Measurements from ENCODE around the gene SKAP1. TPM values are rescaled to one million over a fixed set of nuclear protein-coding genes. Genes with fewer than 3 reads are reported as not detected.
"Not testable (repeated sequence)": the region's sequence is repeated elsewhere in the genome, so short reads cannot be mapped to it uniquely, and the experiment has no call there.

Gene SKAP1
- total and polyA plus RNA-seq, 5 donors, result 0.38 to 0.77 (median 0.54) TPM; not detected in 1

- intact Hi-C loops (cut with DNase I), result no loop called here
- Histone ChIP-seq H3K4me1 (ENCODE audit: control insufficient read depth, insufficient read depth, low read length) (no peaks in the 10 kb centered on the region), H3K27ac (ENCODE audit: low read length) (no peak overlapping the region), H3K27me3 (ENCODE audit: control insufficient read depth, insufficient read depth) (no peaks in the 10 kb centered on the region), H3K9me3 (ENCODE audit: control insufficient read depth, low read length) (no peaks in the 10 kb centered on the region), H3K4me3 (ENCODE audit: low read length) (no peak overlapping the region)
- ATAC-seq (no peak), DNase-seq (no peak)
- 56% methylated on average over 7 of the region's 7 CpGs for WGBS
These were observed 134.4 kb downstream of the SKAP1 start for GRCh38 chr17:48295362-48296288.

DNA sequence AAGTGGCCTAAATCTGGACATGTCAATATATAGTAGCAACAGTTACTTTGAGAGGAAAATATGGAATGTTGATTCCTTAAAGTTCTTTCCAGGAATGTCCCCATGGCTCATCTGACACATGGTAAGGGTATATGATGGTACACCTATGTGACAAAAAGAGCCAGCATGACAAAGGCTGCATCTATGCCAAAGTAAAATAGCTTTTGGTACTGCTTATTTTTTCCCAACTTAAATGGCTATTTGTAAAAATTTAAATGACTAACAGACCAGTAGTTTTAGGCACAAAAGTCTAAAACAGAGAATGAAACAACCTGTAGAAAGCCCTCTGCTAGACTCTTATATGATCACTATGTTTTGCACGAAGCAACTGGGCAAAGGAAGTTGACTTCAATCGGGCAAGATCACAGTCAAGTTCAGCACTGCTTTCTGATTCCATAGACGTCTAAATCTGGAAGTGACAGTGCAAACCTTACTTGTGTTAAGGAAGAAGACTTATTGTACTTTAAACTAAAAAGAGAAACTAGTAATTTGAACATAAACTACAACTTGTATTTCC, 135.1 kb downstream of the SKAP1 start:
- DNase-seq (no peak), ATAC-seq (no peak)
- Histone ChIP-seq H3K27me3 (ENCODE audit: control insufficient read depth, insufficient read depth) (no peaks in the 10 kb centered on the region), H3K4me3 (ENCODE audit: low read length) (no peak overlapping the region), H3K4me1 (ENCODE audit: control insufficient read depth, insufficient read depth, low read length) (no peaks in the 10 kb centered on the region), H3K27ac (ENCODE audit: low read length) (no peak overlapping the region), H3K9me3 (ENCODE audit: control insufficient read depth, low read length) (no peaks in the 10 kb centered on the region)
- 31% methylated on average over 3 of the region's 3 CpGs for WGBS
- intact Hi-C loops (cut with DNase I), result no loop called here

DNA sequence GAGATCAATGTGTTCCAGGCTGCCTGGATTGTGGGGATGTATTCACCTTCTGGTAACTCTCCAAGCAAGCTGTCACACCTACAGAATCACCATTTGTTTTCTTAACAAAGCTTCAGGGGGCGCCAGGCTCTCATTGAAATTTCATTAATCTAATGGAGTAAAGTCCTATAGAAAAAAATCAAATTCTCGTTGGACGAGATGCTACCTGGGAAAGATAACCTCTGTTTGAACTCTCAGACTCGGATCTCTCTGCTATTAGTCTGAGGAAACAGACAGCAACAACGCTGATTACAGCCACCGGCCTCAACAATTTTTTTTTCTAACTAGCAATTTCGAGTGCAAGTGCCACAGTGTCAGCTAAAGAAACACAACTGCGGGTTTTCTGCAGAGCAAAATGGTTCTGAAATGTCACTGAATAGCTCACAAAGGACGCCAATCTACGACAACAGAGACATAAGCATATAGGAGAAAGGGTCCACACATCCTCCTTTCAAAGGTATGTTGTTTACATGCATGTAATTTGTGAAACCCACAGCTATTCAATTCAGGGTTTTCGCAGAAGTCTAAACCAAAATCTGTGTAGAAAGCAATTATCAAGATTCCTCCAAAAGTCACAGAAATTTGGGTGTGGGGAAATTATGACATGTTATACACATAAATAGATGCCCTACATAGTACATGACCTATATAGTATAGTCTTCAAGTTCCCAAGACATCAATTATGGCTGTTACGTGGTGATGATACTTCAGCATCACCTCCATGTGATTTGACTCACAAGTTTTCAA, 135.8 kb downstream of the SKAP1 start:
- intact Hi-C loops (cut with DNase I), result no loop called here
- Histone ChIP-seq H3K4me1 (ENCODE audit: control insufficient read depth, insufficient read depth, low read length) (no peaks in the 10 kb centered on the region), H3K27me3 (ENCODE audit: control insufficient read depth, insufficient read depth) (no peaks in the 10 kb centered on the region), H3K4me3 (ENCODE audit: low read length) (no peak overlapping the region), H3K27ac (ENCODE audit: low read length) (no peak overlapping the region), H3K9me3 (ENCODE audit: control insufficient read depth, low read length) (no peaks in the 10 kb centered on the region)
- 57% methylated on average over 12 of the region's 12 CpGs for WGBS
- no peak for DNase-seq
- no peak for ATAC-seq

DNA sequence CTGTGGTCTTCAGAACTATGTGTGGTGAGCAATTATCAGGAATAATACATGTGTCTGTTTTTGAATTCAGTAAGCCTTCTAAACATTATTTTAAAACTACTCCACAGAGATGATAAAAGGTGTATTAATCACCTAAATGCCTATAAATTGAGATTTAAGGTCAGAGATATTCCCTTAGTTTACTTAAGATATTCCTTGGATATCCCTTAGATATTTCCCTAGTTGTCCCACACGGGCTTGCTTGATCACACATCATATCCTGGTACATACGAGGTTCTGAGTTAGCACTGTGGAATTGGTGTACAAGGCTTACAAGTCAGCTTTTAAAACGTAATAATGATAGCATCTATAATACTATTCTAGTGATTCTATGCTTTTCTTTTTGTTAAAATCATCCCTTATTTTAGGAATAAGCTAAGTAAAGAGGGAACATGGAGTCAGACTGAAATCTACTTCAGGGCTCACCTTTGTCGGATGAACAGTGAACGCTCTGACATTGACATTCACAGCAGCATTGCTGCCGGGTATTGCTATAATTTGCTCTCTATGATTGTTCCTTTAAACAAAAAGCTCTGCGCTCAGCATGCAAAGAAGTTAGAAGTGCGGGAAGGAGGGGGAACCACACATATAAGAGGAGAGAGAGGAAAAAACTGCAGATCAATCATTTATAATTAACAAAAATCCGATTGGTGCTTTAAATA, 136.5 kb downstream of the SKAP1 start:
- 70% methylated on average over 9 of the region's 9 CpGs for WGBS
- H3K4me3 ChIP-seq (ENCODE audit: low read length), result no peak overlapping the region
- DNase-seq (no peak), ATAC-seq (no peak)
- no peaks in the 10 kb centered on the region for H3K4me1 ChIP-seq (ENCODE audit: control insufficient read depth, insufficient read depth, low read length)
- intact Hi-C loops (cut with DNase I), result no loop called here
- H3K9me3 ChIP-seq (ENCODE audit: control insufficient read depth, low read length), result no peaks in the 10 kb centered on the region
- H3K27ac ChIP-seq (ENCODE audit: low read length), result no peak overlapping the region
- no peaks in the 10 kb centered on the region for H3K27me3 ChIP-seq (ENCODE audit: control insufficient read depth, insufficient read depth)

DNA sequence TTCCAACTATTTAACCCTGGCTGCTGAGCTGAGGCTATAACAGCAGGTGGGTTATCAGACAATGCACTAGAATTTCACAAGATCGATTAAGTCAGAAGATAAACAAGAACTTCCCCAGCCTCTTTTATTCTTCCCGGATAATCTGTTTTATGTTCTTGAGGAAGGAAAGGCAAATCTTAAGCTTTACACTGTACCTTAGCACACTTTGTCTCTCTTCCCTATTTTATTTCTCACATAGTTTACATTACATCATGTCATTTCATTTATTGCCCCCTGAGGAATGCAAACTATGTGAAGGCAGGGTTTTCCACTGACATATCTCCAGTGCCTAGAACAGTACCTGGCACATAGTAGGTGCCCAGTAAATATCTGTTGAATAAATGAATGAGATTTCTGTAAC, 139.6 kb downstream of the SKAP1 start:
- Histone ChIP-seq H3K4me1 (ENCODE audit: control insufficient read depth, insufficient read depth, low read length) (no peaks in the 10 kb centered on the region), H3K27ac (ENCODE audit: low read length) (no peak overlapping the region), H3K9me3 (ENCODE audit: control insufficient read depth, low read length) (no peaks in the 10 kb centered on the region), H3K4me3 (ENCODE audit: low read length) (no peak overlapping the region), H3K27me3 (ENCODE audit: control insufficient read depth, insufficient read depth) (no peaks in the 10 kb centered on the region)
- 62% methylated on average over 2 of the region's 2 CpGs for WGBS
- no peak for ATAC-seq
- intact Hi-C loops (cut with DNase I), result no loop called here
- DNase-seq, result no peak

DNA sequence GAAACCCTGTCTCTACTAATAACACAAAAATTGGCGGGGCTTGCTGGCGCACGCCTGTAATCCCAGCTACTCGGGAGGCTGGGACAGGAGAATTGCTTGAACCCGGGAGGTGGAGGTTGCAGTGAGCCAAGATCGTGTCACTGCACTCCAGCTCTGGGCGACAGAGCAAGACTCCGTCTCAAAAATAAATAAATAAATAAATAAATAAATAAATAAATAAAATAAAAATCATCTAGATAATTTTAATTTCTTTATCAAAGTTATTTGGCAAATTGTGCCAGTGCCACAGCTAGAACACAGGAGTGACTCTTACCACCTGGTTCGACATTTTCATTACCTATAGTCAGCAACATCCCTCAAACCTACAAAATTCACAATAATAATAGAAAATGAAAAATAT, 143.1 kb downstream of the SKAP1 start:
- H3K27me3 ChIP-seq (ENCODE audit: control insufficient read depth, insufficient read depth), result not testable (repeated sequence)

GRCh38 chr17:48285614-48286013, 144.4 kb downstream of the SKAP1 start:
- H3K4me1 ChIP-seq (ENCODE audit: control insufficient read depth, insufficient read depth, low read length), result no peaks in the 10 kb centered on the region
- intact Hi-C loops (cut with DNase I), result no loop called here
- no peaks in the 10 kb centered on the region for H3K27me3 ChIP-seq (ENCODE audit: control insufficient read depth, insufficient read depth)
- no peak overlapping the region for H3K27ac ChIP-seq (ENCODE audit: low read length)
- H3K9me3 ChIP-seq (ENCODE audit: control insufficient read depth, low read length), result no peaks in the 10 kb centered on the region
- no peak overlapping the region for H3K4me3 ChIP-seq (ENCODE audit: low read length)
- ATAC-seq, result no peak
- no peak for DNase-seq

More for the DNA sequence above, 143.1 kb downstream of the SKAP1 start:
- intact Hi-C loops (cut with DNase I); H3K9me3 ChIP-seq (ENCODE audit: control insufficient read depth, low read length); ATAC-seq; DNase-seq; H3K4me3 ChIP-seq (ENCODE audit: low read length); H3K4me1 ChIP-seq (ENCODE audit: control insufficient read depth, insufficient read depth, low read length); H3K27ac ChIP-seq (ENCODE audit: low read length): not testable (repeated sequence)
- 94% methylated on average over 9 of the region's 9 CpGs for WGBS

GRCh38 chr17:48283907-48284306, 146.1 kb downstream of the SKAP1 start:
- ATAC-seq (no peak), DNase-seq (no peak)
- H3K4me3 ChIP-seq (ENCODE audit: low read length), result no peak overlapping the region
- H3K27ac ChIP-seq (ENCODE audit: low read length), result no peak overlapping the region
- no peaks in the 10 kb centered on the region for H3K27me3 ChIP-seq (ENCODE audit: control insufficient read depth, insufficient read depth)
- H3K4me1 ChIP-seq (ENCODE audit: control insufficient read depth, insufficient read depth, low read length), result no peaks in the 10 kb centered on the region
- intact Hi-C loops (cut with DNase I), result no loop called here
- no peaks in the 10 kb centered on the region for H3K9me3 ChIP-seq (ENCODE audit: control insufficient read depth, low read length)
- WGBS, result 48% methylated on average over 1 of the region's 1 CpG

DNA sequence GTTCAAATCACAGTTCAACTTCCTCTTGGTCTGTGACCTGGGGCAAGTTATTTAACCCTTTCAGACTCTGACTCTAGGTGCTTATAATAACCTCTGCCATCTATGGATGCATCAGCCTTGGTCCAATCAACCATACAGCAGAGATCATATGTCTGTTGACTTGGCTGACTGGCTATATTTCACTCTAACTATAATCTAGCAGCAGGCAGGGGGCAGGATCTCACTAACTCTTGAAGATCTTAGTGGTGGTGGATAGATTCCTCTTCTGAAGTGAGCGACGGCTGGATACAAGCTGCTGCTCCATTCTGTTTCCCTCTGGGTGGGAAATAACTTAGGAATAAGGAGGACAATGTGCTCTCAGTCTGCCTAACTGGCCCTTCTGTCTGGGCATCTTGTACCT, 146.6 kb downstream of the SKAP1 start:
- H3K27me3 ChIP-seq (ENCODE audit: control insufficient read depth, insufficient read depth), result no peaks in the 10 kb centered on the region
- intact Hi-C loops (cut with DNase I), result no loop called here

GRCh38 chr17:48282303-48282702, 147.7 kb downstream of the SKAP1 start:
- Histone ChIP-seq H3K27me3 (ENCODE audit: control insufficient read depth, insufficient read depth) (no peaks in the 10 kb centered on the region), H3K4me3 (ENCODE audit: low read length) (no peak overlapping the region), H3K4me1 (ENCODE audit: control insufficient read depth, insufficient read depth, low read length) (no peaks in the 10 kb centered on the region), H3K9me3 (ENCODE audit: control insufficient read depth, low read length) (no peaks in the 10 kb centered on the region), H3K27ac (ENCODE audit: low read length) (no peak overlapping the region)
- intact Hi-C loops (cut with DNase I), result no loop called here
- 91% methylated on average over 2 of the region's 2 CpGs for whole genome bisulfite sequencing
- no peak for ATAC-seq
- DNase-seq, result no peak

More for the DNA sequence above, 146.6 kb downstream of the SKAP1 start:
- H3K9me3 ChIP-seq (ENCODE audit: control insufficient read depth, low read length), result no peaks in the 10 kb centered on the region
- DNase-seq (no peak), ATAC-seq (no peak)
- no peak overlapping the region for H3K4me3 ChIP-seq (ENCODE audit: low read length)
- 47% methylated on average over 2 of the region's 2 CpGs for WGBS
- no peak overlapping the region for H3K27ac ChIP-seq (ENCODE audit: low read length)
- no peaks in the 10 kb centered on the region for H3K4me1 ChIP-seq (ENCODE audit: control insufficient read depth, insufficient read depth, low read length)
